Activated CD4-positive, alpha-beta T cell treated with anti-CD3 and anti-CD28 coated beads, Interleukin-2, Interleukin-4, amounts not matched to agents 100 ng/mL and 50 ng/mL, durations not matched to agents 16 hours and 8 hours (primary cell): ENCODE results near the gene ZNF778.

Experiments
- DNase-seq: peaks from one replicate; pipeline ENCODE4 v3.0.0-alpha.2; 2020; ENCODE audit warnings: low spot score

The ZNF778 gene

DNA sequence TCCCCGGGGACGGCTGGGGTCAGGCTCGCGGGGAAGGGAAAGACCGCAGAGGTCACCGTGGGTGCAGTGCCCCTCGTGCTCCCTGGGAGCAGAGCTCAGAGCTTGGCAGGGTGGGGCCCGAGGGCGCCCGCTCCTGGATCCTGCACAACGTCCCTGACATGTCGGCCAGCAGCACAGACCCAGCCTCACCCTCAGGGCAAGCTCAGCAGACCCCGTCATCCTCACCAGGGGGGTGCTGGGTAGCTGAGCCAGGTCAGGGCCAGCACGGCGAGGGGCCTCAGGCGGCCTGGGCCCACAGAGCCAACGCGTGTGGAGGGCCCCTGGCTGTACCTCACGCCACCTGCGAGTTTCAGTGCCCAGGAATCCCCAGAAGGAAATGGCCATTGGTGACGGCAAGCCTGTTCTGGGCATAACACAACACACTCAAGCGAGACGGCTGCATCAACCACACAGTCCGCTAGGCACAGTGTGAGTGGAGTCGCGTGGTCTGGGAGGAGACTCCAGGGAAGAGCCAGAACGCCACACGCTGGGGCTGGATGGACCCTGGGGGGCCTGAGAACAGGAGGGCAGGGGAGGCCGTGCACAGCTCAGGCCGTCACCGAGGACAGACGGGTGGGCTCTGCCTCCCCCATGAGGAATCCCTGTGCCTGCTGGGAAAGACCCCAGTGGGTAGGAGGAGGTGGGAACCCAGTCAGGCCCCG, 60.3 kb downstream of the ZNF778 start:
- no peak for DNase-seq

DNA sequence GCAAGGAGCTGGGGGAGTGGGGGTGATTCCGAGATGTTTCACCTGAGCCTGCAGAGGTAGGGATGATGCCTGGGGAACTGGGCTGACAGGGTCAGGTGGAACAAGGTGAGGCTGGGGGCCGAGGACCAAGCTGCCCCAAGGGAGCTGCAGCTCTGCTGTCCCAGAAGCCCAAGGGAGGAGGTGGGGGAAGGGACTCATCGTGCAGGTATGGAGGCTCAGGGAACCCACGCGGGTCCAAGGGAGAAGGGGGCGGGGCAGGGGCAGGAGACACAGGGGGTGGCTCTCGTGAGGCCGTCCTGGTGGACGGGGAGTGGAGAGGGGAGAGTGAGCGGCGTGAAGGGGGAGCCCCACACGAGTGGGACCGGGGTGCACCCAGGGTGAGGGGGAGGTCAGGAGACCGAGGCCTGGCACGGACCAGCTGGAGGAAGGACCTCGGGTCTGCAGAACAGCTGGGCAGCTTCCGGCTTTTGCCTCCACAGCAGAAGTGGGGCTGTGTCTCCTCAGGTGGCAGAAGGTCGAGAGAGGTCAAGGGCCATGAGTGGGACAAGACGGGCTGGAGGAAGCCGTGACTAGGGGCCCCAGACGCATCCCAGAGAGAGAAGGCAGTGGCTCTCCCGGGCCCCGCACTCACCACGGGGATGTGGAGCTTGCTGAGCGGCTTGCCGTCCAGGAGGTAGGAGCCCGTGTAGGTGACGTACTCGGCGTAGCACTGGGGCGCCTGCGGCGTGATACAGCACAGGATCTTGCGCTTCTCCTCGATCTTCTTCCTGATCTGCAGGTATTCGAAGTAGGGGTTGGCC, 61.1 kb downstream of the ZNF778 start:
- DNase-seq = no peak

DNA sequence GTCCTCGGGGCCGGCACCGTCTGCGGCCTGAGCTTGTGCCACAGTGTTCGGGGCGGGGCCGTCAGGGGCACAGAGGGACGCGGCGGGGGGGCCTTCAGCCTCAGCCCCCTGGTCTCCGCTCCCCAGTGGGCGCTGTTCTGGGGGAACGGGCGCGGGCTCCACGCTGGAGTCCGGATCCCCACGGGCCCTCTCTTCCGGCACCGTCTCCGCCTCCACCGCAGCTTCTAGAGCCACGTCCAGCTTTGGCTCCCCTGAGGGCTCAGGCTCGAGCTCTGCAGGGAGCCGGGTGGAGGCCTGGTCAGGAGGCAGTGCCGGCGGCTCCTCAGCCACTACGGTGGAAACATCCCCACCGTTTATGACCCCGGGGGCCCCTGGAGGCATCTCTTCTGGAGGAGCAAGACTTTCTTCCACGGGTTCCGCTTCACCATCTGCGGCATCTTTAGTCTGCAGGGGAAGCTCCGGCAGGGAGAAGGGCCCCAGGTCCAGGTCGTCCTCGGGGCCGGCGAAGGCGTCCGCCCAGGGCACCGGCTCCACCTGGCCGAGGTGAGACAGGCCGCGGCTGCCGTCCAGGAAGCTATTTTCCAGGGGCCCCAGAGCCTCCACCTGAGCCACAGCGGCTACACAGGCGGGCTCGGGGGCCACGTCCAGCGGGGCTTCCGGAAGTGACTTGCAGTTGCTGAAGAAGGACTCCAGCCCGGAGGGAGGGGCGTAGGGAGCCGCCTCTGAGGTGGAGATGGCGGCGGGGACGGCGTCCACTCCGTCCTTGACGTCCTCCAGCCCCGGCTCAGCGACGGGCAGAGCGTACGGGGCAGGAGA, 62.4 kb downstream of the ZNF778 start:
- no peak for DNase-seq

DNA sequence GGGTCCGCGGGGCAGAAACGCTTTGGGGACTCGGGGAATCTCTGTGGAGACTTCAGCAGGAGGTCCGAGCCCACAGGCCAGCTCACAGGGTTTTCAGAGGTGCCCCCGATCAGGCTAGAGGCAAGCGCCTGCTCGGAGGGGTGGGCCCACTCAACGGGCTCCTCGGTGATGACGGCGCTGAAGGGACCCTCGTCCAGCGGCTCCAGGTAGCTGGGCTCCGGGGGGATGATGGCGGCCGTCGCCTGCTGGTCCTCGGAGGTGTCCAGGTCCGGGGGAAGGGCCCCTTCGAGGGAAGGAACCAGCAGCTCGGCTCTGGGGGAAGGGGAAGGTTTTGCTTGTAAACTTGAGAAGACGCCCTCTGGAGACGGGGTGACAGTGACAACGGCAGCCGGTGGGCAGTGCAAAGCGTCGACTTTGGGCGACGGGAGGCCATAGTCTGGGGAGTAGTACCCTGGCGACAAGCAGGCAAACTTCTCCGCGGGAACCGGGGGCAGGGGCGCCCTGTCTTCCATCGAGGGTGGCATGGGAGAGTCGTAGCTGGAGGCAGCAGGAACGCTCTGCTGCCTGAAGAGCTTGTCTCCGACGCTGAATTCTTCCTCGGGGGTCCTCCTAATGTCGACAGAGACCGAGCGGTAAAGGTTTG, 63.2 kb downstream of the ZNF778 start:
- no peak for DNase-seq

DNA sequence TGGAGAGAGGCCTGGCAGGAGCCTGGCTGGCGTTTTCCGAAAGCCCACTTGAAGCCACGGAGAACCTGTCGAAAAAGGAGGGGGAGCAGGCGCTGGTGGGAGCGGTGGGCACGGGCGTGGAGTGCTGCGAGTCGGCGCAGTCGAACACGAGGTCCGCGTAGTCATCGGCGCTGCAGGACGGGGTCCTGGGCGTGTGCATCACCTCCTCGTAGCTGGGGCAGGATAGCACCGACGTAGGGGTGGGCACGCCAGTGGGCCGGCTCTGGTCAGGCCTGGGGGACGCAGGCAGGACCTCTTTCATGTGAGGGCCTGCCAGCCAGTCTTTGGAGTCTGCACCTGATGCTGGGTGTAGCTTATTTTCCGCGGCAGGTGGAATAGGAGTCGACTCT, 63.7 kb downstream of the ZNF778 start:
- no peak for DNase-seq

DNA sequence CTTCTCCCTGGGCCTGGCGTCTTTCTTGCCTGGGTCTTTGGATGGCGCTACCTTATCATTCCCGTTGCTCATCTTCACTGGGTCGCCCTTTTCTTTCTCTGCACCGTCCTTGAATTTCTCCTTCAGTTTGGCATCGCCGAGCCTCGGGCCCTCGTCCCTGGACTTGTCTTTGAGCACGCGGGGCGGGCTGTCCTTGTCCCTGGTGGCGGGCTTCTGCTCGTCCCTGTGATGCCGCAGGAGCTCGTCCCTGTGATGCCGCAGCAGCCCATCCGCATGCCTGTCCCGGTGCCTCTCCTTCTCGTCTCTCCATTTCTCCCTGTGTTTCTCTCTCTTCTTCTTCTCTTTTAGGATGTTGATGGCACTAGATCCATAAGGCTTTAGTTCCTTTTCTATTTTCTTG, 64.3 kb downstream of the ZNF778 start:
- no peak for DNase-seq

DNA sequence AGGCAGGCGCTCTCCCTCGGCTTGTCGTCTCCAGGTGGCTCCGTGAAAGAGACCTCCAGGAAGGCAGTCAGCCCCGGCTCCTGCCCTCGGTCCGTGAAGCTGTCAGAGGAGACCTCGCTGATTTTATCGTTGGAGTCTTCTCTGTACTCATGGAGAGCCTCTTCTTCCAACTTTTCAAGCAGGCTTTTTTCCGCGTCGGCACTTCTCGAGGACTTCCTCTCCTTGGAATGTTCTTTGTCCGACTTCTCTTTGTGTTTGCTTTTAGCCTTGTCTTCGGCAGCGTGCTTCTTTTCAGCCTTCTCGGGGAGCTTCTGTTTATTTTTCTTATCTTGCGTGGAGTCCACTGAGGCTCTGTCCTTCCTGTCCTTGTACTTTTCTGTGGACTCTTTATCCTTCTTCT, 65.0 kb downstream of the ZNF778 start:
- DNase-seq = no peak

DNA sequence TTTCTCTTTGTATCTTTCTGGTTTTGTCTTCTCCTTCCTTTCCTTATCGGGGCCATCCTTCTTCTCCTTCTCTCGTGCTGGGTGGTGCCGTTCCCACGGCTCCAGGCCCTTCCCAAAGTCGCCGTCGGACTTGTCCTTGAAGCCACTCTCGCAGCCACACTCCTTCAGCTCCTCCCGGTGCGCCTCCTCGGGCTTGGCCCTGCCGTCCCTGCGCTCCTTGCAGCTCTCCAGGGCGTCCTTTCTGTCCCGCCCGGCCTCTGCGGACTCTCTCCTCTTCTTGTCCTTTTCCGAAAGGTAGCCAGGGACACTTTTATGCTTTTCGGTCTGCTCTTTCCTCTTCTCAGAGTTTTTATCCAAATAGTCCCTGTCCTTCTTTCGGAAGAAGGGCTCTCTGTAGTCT, 65.9 kb downstream of the ZNF778 start:
- no peak for DNase-seq

DNA sequence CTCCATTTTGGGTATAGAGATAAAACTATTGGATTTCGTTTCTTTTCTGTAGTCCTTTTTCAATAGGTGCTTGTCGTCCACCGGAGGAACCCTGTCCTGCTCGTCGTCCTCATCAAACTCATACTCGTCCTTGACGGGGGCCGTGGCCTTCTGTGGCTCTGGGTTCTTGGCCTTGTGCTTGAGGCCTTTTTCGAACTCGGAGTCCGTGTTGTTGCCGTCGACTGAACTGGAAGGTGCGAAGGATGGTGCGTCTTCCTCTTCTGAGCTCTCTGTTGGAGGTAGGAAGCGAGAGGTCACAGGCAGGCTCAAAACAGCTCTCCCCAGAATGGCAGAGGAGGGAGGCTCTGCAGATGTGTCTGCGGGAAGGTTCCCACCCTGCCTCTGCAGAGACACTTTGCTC, 67.9 kb downstream of the ZNF778 start:
- DNase-seq = no peak

DNA sequence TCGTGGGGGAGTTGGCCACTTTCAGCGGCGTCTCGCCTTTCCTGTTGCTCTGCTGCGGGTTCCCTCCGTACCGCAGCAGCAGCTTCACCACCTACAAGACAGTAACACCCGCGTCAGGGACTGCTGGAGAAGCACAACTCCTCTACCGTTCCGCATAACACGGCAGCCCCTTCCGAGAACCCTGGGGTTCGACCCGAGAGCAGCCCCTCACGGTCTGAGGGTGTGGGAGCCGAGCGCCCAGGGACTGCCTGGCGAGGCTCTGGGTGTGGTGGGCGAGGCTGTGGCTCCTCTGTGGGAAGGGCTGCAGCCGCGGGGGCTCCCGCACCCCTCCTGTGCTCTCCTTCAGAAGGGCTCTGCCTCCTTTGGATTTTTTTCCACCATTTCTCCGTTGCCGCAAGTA, 68.6 kb downstream of the ZNF778 start:
- DNase-seq = no peak
